ENCODE measurements around the gene TCP1.
A peak's percentile ranks its signal among the peaks of the same experiment; 100 is the strongest.
"Not testable (repeated sequence)": the region's sequence is repeated elsewhere in the genome, so short reads cannot be mapped to it uniquely, and the experiment has no call there.

Gene TCP1

GRCh38 chr6:159816775-159817174 lies 27.4 kb upstream of the TCP1 start:
- DNase-seq (ENCODE audit: low read depth), result not testable (repeated sequence)

GRCh38 chr6:159815410-159815809 lies 26.0 kb upstream of the TCP1 start:
- no peak for DNase-seq (ENCODE audit: low read depth)

- DNase-seq (ENCODE audit: low read depth), result no peak
These were observed 24.4 kb upstream of the TCP1 start for GRCh38 chr6:159813781-159814180.

GRCh38 chr6:159809149-159809548 lies 19.7 kb upstream of the TCP1 start:
- DNase-seq (ENCODE audit: low read depth), result no peak

- no peak for DNase-seq (ENCODE audit: low read depth)
These were observed 19.2 kb upstream of the TCP1 start for GRCh38 chr6:159808647-159809046.

- no peak for DNase-seq (ENCODE audit: low read depth)
These were observed 17.9 kb upstream of the TCP1 start for GRCh38 chr6:159807150-159807858.

- no peak for DNase-seq (ENCODE audit: low read depth)
These were observed 16.6 kb upstream of the TCP1 start for GRCh38 chr6:159806021-159806458.

- DNase-seq (ENCODE audit: low read depth), result no peak
These were observed 16.1 kb upstream of the TCP1 start for GRCh38 chr6:159805440-159806020.

- DNase-seq (ENCODE audit: low read depth), result no peak
These were observed 15.1 kb upstream of the TCP1 start for GRCh38 chr6:159804504-159804903.

- no peak for DNase-seq (ENCODE audit: low read depth)
These were observed 12.5 kb upstream of the TCP1 start for GRCh38 chr6:159801935-159802334.

GRCh38 chr6:159800141-159800865 lies 10.9 kb upstream of the TCP1 start, which contains the start of gene PNLDC1:
Gene PNLDC1, plus strand, starts transcription at chr6:159800276. Its CDS starts 32 bp downstream, at chr6:159800308.
- no peak for DNase-seq (ENCODE audit: low read depth)

GRCh38 chr6:159797554-159797953 lies 8.2 kb upstream of the TCP1 start:
- DNase-seq (ENCODE audit: low read depth), result no peak

GRCh38 chr6:159794976-159795375 lies 5.6 kb upstream of the TCP1 start:
- not testable (repeated sequence) for DNase-seq (ENCODE audit: low read depth)

- peak; percentile 6 for DNase-seq (ENCODE audit: low read depth)
These were observed 1.7 kb upstream of the TCP1 start for GRCh38 chr6:159790956-159791598.

GRCh38 chr6:159790149-159790955 lies 950 bp upstream of the TCP1 start, which contains the start of gene MRPL18:
Gene MRPL18, plus strand, starts transcription at chr6:159790467. Its CDS starts 121 bp downstream, at chr6:159790588.
- peak; percentile 82 for DNase-seq (ENCODE audit: low read depth)

- peak; percentile 4 for DNase-seq (ENCODE audit: low read depth)
These were observed 537 bp downstream of the TCP1 start for GRCh38 chr6:159788753-159789376.

GRCh38 chr6:159788276-159788675 lies 1.1 kb downstream of the TCP1 start:
- peak; percentile 11 for DNase-seq (ENCODE audit: low read depth)

GRCh38 chr6:159778542-159779103 lies 10.8 kb downstream of the TCP1 start:
- DNase-seq (ENCODE audit: low read depth), result no peak

GRCh38 chr6:159778131-159778530 lies 11.3 kb downstream of the TCP1 start:
- no peak for DNase-seq (ENCODE audit: low read depth)

GRCh38 chr6:159777240-159777904 lies 12.0 kb downstream of the TCP1 start:
- DNase-seq (ENCODE audit: low read depth), result no peak

Measured in activated T-cell treated with anti-CD3 and anti-CD28 coated beads for 1 hour (primary cell).